CD4-positive, alpha-beta memory T cell (primary cell): ENCODE results near the gene CCR6. TPM values are rescaled to one million over a fixed set of nuclear protein-coding genes. Genes with fewer than 3 reads are reported as not detected.

Experiments used
- CTCF ChIA-PET: fragments of 350-600 bp; sonication (Branson Sonifier 250); formaldehyde crosslinking; loops from one replicate; lab custom pipeline; 2021; ENCODE audit warnings: inconsistent platforms; ENCODE audit not compliant: partially characterized antibody; lab: Charles Lee
- POLR2A ChIA-PET: fragments of 350-600 bp; sonication (Branson Sonifier 250); formaldehyde crosslinking; loops from one replicate; lab custom pipeline; 2021; ENCODE audit not compliant: partially characterized antibody; lab: Charles Lee
- DNase-seq, 5 donors: peaks; one replicate each; pipeline versions ENCODE4 v3.0.0 to v3.0.0-alpha.2; 2020 to 2022; ENCODE audit warnings: mixed read lengths in 1 of 5
- H3K27ac ChIP-seq: one replicate; pipeline ENCODE4 v1.7.0; 2013; ENCODE audit warnings: low read depth, low read length
- H3K27me3 ChIP-seq: 2 replicates; pipeline ENCODE4 v1.7.0; 2013; ENCODE audit warnings: mild to moderate bottlenecking, low read length, moderate library complexity; ENCODE audit not compliant: insufficient read depth
- H3K36me3 ChIP-seq: 2 replicates; pipeline ENCODE4 v1.7.0; 2013; ENCODE audit warnings: mild to moderate bottlenecking, low read length, moderate library complexity; ENCODE audit not compliant: insufficient read depth
- H3K4me1 ChIP-seq: 2 replicates; pipeline ENCODE4 v1.7.0; 2013; ENCODE audit warnings: mild to moderate bottlenecking, low read length, moderate library complexity; ENCODE audit not compliant: insufficient read depth
- H3K4me3 ChIP-seq, 2 donors: one replicate each; pipeline ENCODE4 v1.7.0; 2013; ENCODE audit warnings: low read length in 2 of 2, mild to moderate bottlenecking in 1 of 2
- H3K9me3 ChIP-seq, 2 donors: one replicate each; pipeline ENCODE4 v1.7.0; 2013; ENCODE audit warnings: low read length in 2 of 2, control low read depth in 1 of 2; ENCODE audit not compliant: control insufficient read depth in 1 of 2
- H3K27ac Mint-ChIP-seq, 7 donors: one replicate each; pipeline ENCODE4 v1.8.0; 2020 to 2021; ENCODE audit warnings: mixed read lengths in 7 of 7, mild to moderate bottlenecking in 6 of 7, inconsistent platforms in 3 of 7, moderate library complexity in 3 of 7
- H3K27me3 Mint-ChIP-seq, 2 donors: one replicate each; pipeline ENCODE4 v1.8.0; 2020 to 2021; ENCODE audit warnings: mixed read lengths in 2 of 2
- H3K36me3 Mint-ChIP-seq, 2 donors: one replicate each; pipeline ENCODE4 v1.8.0; 2020 to 2021; ENCODE audit warnings: mixed read lengths in 2 of 2, inconsistent platforms in 1 of 2, mild to moderate bottlenecking in 1 of 2
- H3K4me1 Mint-ChIP-seq, 4 donors: one replicate each; pipeline ENCODE4 v1.8.0; 2020 to 2021; ENCODE audit warnings: mixed read lengths in 4 of 4, mild to moderate bottlenecking in 1 of 4
- H3K4me3 Mint-ChIP-seq, 8 donors: one replicate each; pipeline ENCODE4 v1.8.0; 2020 to 2021; ENCODE audit warnings: mixed read lengths in 8 of 8, mild to moderate bottlenecking in 7 of 8, moderate library complexity in 6 of 8, inconsistent platforms in 3 of 8
- H3K9me3 Mint-ChIP-seq, 8 donors: one replicate each; pipeline ENCODE4 v1.8.0; 2020 to 2021; ENCODE audit warnings: mixed read lengths in 8 of 8, mild to moderate bottlenecking in 5 of 8, inconsistent platforms in 3 of 8, moderate library complexity in 1 of 8
- intact Hi-C: fragments of 100-400 bp; cut with micrococcal nuclease; formaldehyde crosslinking; loops from one replicate; pipeline ENCODE4 v1.15.1; 2023
- polyA plus RNA-seq, 2 donors: library from polyadenylated mRNA; unstranded; fragments of 300-500 nt; fragmentation: Illumina TruSeq; gene quantifications; one replicate each; pipeline ENCODE4 v1.2.3, GENCODE V29; 2021
- total RNA-seq, 2 experiments: library from RNA; stranded (reverse); gene quantifications; one replicate each; pipeline ENCODE4 v1.2.3, GENCODE V29; 2021

Gene CCR6
- total and polyA plus RNA-seq, 4 experiments from 2014 or later: 21.7 to 124 (median 61.2) TPM

DNA sequence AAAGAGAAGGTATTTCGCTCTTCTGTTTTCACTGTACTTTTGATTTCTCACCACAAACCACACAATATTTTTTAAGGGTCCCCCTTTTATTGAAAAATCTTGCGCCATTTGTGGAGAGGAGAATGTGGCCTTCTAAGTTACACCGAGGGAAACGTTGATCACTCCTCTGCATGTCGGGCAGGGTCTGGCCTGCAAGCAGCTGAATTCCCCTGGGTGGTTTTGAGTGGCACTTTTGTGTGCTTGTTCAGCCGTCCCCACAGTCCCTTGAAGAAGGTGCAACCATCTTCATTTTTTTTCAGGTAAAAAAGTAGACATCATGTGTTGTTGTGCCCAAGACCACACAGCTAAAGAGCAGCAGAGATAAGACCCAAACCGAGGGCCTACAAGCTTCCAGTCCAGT, 28.8 kb downstream of the CCR6 start:
- H3K27ac ChIP-seq: no peak overlapping the region
- CTCF ChIA-PET: interaction anchor here (1.8 kb wide), 1 partner anchor 377 kb away, joined by 5 read pairs; no protein-coding TSS in a partner anchor
- no peak overlapping the region for H3K4me3 ChIP-seq
- DNase-seq: no peak
- no peaks in the 10 kb centered on the region for H3K9me3 ChIP-seq
- intact Hi-C loops: no loop called here
- H3K9me3 Mint-ChIP-seq: no peaks in the 10 kb centered on the region
- peaks cover 0 to under 1% of the 10 kb centered on the region in 2 donors for H3K27me3 Mint-ChIP-seq
- POLR2A ChIA-PET: no interaction called here
- peaks cover 7 to 22% (median 10%) of the 10 kb centered on the region in 4 donors for H3K4me1 Mint-ChIP-seq
- no peaks in the 10 kb centered on the region for H3K36me3 Mint-ChIP-seq
- peak overlapping the region in 2 of 7 donors; percentile 16 to 26 for H3K27ac Mint-ChIP-seq
- peaks cover 4% of the 10 kb centered on the region for H3K4me1 ChIP-seq
- no peaks in the 10 kb centered on the region for H3K36me3 ChIP-seq
- H3K27me3 ChIP-seq: no peaks in the 10 kb centered on the region
- H3K4me3 Mint-ChIP-seq: no peak overlapping the region

DNA sequence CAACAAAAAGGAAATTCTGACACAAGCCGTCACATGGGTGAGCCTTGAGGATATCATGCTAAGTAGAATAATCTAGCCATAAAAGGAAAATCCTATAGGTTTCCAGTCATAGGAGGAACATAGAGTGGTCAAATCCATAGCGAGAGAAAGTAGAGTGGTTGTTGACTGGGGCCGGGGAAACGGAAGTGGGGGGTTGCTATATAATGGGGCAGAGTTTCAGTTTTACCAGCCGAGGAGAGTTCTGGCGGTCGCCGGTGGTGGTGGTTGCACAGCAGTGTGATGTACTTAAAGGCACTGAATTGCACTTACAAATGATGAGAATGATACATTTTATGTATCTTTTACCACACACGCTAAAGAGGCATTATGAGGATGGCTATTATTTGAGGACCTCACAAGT, 30.0 kb downstream of the CCR6 start:
- Histone ChIP-seq H3K4me3 (peak overlapping the region in 1 of 2 donors; percentile 20), H3K27ac (no peak overlapping the region), H3K36me3 (no peaks in the 10 kb centered on the region), H3K9me3 (no peaks in the 10 kb centered on the region), H3K27me3 (no peaks in the 10 kb centered on the region), H3K4me1 (peaks cover 4% of the 10 kb centered on the region)
- POLR2A ChIA-PET: no interaction called here
- Mint-ChIP-seq H3K9me3 (no peaks in the 10 kb centered on the region), H3K27ac (peak overlapping the region in 4 of 7 donors; percentile 1 to 83 (median 44)), H3K4me3 (peak overlapping the region; percentile 55 to 81 (median 70)), H3K4me1 (peaks cover 7 to 22% (median 10%) of the 10 kb centered on the region in 4 donors), H3K36me3 (no peaks in the 10 kb centered on the region), H3K27me3 (no peaks in the 10 kb centered on the region)
- peak in 1 of 5 donors; percentile 39 for DNase-seq
- intact Hi-C loops: no loop called here
- CTCF ChIA-PET: interaction anchor here (1.8 kb wide), 1 partner anchor 378 kb away, joined by 5 read pairs; no protein-coding TSS in a partner anchor

DNA sequence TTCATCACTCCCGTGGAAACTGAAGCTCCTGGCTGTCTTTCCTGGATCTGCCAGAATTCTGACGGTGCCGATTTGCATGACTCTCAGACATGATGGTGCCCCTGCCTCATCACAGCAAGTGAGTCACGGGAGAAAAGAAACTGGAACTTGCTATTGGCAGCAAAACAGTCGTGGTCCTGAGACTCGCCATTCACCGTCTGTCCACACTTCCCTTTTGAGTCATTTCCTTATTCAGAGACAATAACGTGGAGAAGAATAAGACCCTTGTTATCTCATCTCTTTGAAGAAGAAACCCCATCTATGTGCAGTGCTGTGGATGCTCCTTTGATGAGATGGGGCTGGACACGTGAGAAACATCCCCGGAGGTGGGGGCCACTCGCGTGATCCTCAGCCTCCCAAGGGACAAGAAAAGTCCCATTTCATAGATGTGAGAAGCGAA, 30.6 kb downstream of the CCR6 start:
- Mint-ChIP-seq H3K4me3 (peak overlapping the region; percentile 55 to 81 (median 70)), H3K9me3 (no peaks in the 10 kb centered on the region), H3K4me1 (peaks cover 7 to 22% (median 10%) of the 10 kb centered on the region in 4 donors), H3K27me3 (no peaks in the 10 kb centered on the region), H3K27ac (peak overlapping the region in 4 of 7 donors; percentile 25 to 83 (median 56)), H3K36me3 (no peaks in the 10 kb centered on the region)
- H3K27me3 ChIP-seq: no peaks in the 10 kb centered on the region
- DNase-seq: peak in 1 of 5 donors; percentile 40
- no peaks in the 10 kb centered on the region for H3K9me3 ChIP-seq
- CTCF ChIA-PET: no interaction called here
- no peaks in the 10 kb centered on the region for H3K36me3 ChIP-seq
- H3K4me1 ChIP-seq: peaks cover 4% of the 10 kb centered on the region
- H3K4me3 ChIP-seq: peak overlapping the region in 1 of 2 donors; percentile 20
- POLR2A ChIA-PET: no interaction called here
- intact Hi-C loops: no loop called here
- no peak overlapping the region for H3K27ac ChIP-seq

DNA sequence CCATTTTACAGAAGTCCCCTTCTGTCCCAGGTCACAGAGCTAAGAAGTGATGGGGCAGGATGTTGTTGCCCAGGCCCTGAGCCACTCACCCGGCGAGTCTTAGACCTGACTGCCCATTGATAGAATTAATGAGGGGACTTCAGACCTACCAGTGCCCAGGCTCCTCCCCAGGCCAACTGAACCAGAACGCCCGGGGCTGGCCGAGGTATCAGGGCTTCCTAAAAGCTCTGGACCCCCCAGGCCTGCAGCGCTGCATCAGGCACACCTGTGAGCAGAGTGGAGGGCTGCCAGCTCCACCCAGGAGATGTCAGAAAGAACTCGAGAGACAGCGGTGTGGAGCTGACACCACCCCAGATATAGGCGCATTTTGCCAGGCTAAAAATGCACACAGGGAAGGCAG, 31.4 kb downstream of the CCR6 start:
- Histone ChIP-seq H3K27me3 (no peaks in the 10 kb centered on the region), H3K27ac (no peak overlapping the region), H3K4me3 (no peak overlapping the region), H3K9me3 (no peaks in the 10 kb centered on the region), H3K4me1 (peaks cover 4% of the 10 kb centered on the region), H3K36me3 (no peaks in the 10 kb centered on the region)
- H3K4me3 Mint-ChIP-seq: peak overlapping the region in 1 of 8 donors; percentile 68
- H3K27me3 Mint-ChIP-seq: no peaks in the 10 kb centered on the region
- no peaks in the 10 kb centered on the region for H3K36me3 Mint-ChIP-seq
- CTCF ChIA-PET: no interaction called here
- POLR2A ChIA-PET: no interaction called here
- no peak for DNase-seq
- intact Hi-C loops: no loop called here
- H3K27ac Mint-ChIP-seq: no peak overlapping the region
- no peaks in the 10 kb centered on the region for H3K9me3 Mint-ChIP-seq
- H3K4me1 Mint-ChIP-seq: peaks cover 7 to 22% (median 10%) of the 10 kb centered on the region in 4 donors

DNA sequence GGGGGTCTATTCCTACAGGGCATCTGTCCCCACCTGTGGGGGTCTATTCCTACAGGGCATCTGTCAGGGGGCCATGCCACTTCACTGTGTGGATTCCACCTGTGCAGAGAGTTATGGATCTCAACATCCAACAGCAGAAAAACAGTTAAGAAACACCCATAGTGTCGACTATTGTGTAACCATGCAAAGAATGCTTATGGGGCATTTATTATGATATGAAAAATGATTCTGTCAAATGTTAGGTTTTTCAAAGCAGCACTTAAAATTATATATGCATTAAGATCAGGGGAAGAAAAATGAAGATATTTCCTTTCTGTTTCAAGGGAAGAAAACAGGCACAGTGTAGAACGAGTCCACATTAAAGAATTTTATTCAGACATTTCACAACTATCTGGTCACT, 32.0 kb downstream of the CCR6 start:
- no peaks in the 10 kb centered on the region for H3K9me3 Mint-ChIP-seq
- no peaks in the 10 kb centered on the region for H3K36me3 Mint-ChIP-seq
- H3K27ac ChIP-seq: no peak overlapping the region
- H3K36me3 ChIP-seq: no peaks in the 10 kb centered on the region
- DNase-seq: no peak
- peaks cover 7 to 22% (median 10%) of the 10 kb centered on the region in 4 donors for H3K4me1 Mint-ChIP-seq
- no peak overlapping the region for H3K4me3 ChIP-seq
- H3K27me3 Mint-ChIP-seq: no peaks in the 10 kb centered on the region
- peaks cover 4% of the 10 kb centered on the region for H3K4me1 ChIP-seq
- H3K27ac Mint-ChIP-seq: no peak overlapping the region
- ChIA-PET POLR2A (no interaction called here), CTCF (no interaction called here)
- intact Hi-C loops: no loop called here
- no peaks in the 10 kb centered on the region for H3K27me3 ChIP-seq
- H3K4me3 Mint-ChIP-seq: no peak overlapping the region
- H3K9me3 ChIP-seq: no peaks in the 10 kb centered on the region

DNA sequence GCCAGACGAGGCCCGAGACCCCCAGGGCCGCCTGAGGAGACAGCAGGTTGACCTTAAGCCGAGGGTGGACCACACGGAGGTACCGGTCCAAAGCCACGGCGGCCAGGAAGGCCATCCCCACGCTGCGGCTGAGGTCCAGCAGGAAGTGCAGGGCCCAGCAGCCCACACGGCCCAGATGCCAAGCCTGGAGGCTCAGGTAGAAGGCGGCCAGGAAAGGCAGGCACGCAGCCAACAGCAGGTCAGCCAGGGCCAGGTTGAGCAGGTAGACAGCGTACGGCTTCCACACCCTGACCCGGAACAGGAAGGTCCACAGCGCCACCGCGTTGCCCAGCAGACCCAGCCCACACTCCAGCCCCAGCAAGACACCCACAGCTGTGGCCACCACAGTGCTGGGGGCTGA, 34.5 kb downstream of the CCR6 start:
- Histone ChIP-seq H3K27ac (no peak overlapping the region), H3K4me3 (no peak overlapping the region), H3K4me1 (peaks cover 4% of the 10 kb centered on the region), H3K27me3 (no peaks in the 10 kb centered on the region), H3K9me3 (no peaks in the 10 kb centered on the region), H3K36me3 (no peaks in the 10 kb centered on the region)
- H3K4me1 Mint-ChIP-seq: peaks cover 4 to 15% (median 6%) of the 10 kb centered on the region in 4 donors
- POLR2A ChIA-PET: no interaction called here
- DNase-seq: no peak
- CTCF ChIA-PET: interaction anchor here (0.6 kb wide), 1 partner anchor 114 kb away, joined by 3 read pairs; no protein-coding TSS in a partner anchor
- no peaks in the 10 kb centered on the region for H3K36me3 Mint-ChIP-seq
- intact Hi-C loops: no loop called here
- H3K9me3 Mint-ChIP-seq: no peaks in the 10 kb centered on the region
- H3K27me3 Mint-ChIP-seq: no peaks in the 10 kb centered on the region
- no peak overlapping the region for H3K4me3 Mint-ChIP-seq
- H3K27ac Mint-ChIP-seq: no peak overlapping the region

DNA sequence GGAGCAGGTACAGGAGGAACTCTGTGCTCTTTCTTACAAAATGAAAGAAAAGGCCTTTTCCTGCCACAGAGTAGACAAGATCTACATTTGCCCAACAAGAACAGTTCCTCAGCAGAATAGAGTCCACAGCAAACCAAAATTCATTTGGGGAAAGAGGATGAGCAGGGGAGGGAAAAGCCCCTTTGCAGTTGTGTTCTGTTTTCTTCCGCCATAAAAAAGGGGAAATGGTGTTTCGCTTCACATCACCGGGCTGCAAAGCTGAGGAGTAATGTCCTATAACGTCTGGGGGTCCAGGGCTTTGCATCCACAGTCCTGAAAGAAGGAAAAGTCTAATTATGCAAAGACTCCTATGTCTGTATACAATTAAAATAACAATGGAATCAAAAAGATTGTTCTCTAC, 35.0 kb downstream of the CCR6 start, which contains the start of gene GPR31:
GPR31 (minus strand) TSS at position 118 of the 400 bp plus-strand sequence. CDS start 149 bp downstream, outside the sequence.
- no peaks in the 10 kb centered on the region for H3K36me3 Mint-ChIP-seq
- no peak for DNase-seq
- CTCF ChIA-PET: interaction anchor here (0.6 kb wide), 1 partner anchor 114 kb away, joined by 3 read pairs; no protein-coding TSS in a partner anchor
- peaks cover 1 to 11% (median 2%) of the 10 kb centered on the region in 4 donors for H3K4me1 Mint-ChIP-seq
- H3K4me3 Mint-ChIP-seq: no peak within 1 kb of the TSS
- Histone ChIP-seq H3K27me3 (no peaks in the 10 kb centered on the region), H3K4me1 (peaks cover 4% of the 10 kb centered on the region), H3K4me3 (no peak within 1 kb of the TSS), H3K27ac (no peak within 1 kb of the TSS), H3K9me3 (no peaks in the 10 kb centered on the region), H3K36me3 (no peaks in the 10 kb centered on the region)
- H3K27ac Mint-ChIP-seq: no peak within 1 kb of the TSS
- intact Hi-C loops: no loop called here
- H3K27me3 Mint-ChIP-seq: no peaks in the 10 kb centered on the region
- no peaks in the 10 kb centered on the region for H3K9me3 Mint-ChIP-seq
- POLR2A ChIA-PET: no interaction called here
